Vagina (tissue), 2 donors: ENCODE results near the gene MARCHF5.
"Not testable (repeated sequence)": the region's sequence is repeated elsewhere in the genome, so short reads cannot be mapped to it uniquely, and the experiment has no call there.

ENCODE experiments used
- POLR2A ChIP-seq, 2 donors: fragments of 450-650 bp; IDR thresholded peaks; one replicate each; pipeline ENCODE4 v1.6.1; 2017; ENCODE audit warnings: antibody characterized with exemption in 2 of 2, mild to moderate bottlenecking in 2 of 2, moderate library complexity in 2 of 2
- POLR2AphosphoS5 ChIP-seq, 2 donors: sonication (generic); formaldehyde crosslinking; IDR thresholded peaks; one replicate each; pipeline ENCODE4 v1.9.0; 2017; ENCODE audit warnings: antibody characterized with exemption in 2 of 2, mild to moderate bottlenecking in 2 of 2, low read depth in 1 of 2; ENCODE audit not compliant: insufficient read depth in 1 of 2

GRCh38 chr10:92402234-92402633 lies 111.3 kb downstream of the MARCHF5 start:
- not testable (repeated sequence) for TF ChIP-seq POLR2A (IDR thresholded peaks at IDR 0.05); POLR2AphosphoS5 (IDR thresholded peaks at IDR 0.05; ENCODE audit: insufficient read depth in 1 of 2, low read depth in 1 of 2)
